Activated naive CD4-positive, alpha-beta T cell treated with Interleukin-2 at 50 U/mL for 16 hours (primary cell): ENCODE results near the gene NKAIN1.
"Not testable (repeated sequence)": the region's sequence is repeated elsewhere in the genome, so short reads cannot be mapped to it uniquely, and the experiment has no call there.

Experiments used
- DNase-seq: peaks from one replicate; pipeline ENCODE4 v3.0.0-alpha.2; 2020

Gene NKAIN1

DNA sequence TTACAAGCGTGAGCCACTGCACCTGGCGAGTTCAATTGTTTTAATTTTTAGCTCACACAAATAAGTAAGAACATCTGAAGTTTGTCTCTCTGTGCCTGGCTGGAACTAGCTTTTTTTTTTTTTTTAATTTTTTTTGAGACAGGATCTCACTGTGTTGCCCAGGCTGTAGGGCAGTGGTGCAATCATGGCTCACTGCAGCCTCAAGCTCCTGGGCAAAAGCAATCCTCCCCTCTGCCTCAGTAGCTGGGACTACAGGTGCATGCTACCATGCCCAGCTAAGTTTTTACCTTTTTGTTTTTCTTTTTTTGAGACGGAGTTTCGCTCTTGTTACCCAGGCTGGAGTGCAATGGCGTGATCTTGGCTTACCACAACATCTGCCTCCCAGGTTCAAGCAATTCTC, 7.9 kb downstream of the NKAIN1 start:
- no peak for DNase-seq

GRCh38 chr1:31230378-31230777, 9.3 kb downstream of the NKAIN1 start:
- no peak for DNase-seq

DNA sequence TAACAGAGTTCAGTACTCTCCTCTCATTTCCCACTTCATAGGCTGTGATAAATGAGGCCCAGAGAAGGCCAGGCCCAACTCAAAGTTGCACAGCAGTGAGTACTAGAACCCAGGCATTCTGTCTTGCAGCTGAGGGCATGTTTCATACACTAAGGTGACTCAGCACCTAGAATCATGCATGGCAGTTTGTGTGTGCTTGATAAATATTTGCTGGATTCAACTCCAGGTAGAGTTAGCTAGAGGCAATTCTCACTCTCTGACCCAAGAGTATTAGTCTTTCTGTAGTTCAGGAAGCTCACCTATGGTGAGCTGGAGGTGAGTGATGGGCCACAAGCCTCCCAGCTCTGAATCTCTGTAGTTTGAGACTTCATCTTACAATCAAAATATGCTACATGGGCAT, 10.7 kb downstream of the NKAIN1 start:
- no peak for DNase-seq

DNA sequence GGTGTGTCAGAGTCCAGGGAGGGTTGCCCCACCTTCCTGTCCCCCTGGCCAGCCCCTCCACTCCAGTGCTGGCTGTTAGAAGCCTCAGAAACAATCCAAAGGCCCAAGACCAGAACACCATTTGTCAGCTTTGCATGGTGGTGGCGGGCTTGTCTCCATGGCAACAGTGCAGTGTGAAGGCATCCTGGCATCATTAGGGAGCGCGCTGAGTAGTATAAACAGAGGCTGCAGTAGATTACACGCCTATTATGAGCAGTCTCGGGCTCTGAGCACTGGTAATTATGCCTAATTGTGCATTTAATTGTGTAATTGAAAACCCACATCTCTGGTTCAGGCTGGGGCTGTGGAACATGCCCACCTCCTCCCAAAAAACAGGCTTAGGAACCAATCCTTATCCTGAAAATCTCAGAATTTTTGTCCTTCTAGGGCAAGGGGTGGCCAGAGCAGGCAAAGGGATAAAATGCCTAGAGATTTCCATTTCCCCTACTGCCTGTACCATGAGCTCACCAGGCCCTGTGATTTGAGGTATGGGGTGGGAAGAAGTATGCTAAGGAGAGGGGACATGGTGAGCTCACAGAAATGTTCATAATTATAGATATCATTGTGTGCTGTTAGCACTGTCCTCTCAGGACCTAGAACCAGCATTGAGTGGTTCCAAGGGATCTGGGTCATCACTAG, 11.7 kb downstream of the NKAIN1 start:
- DNase-seq: no peak

DNA sequence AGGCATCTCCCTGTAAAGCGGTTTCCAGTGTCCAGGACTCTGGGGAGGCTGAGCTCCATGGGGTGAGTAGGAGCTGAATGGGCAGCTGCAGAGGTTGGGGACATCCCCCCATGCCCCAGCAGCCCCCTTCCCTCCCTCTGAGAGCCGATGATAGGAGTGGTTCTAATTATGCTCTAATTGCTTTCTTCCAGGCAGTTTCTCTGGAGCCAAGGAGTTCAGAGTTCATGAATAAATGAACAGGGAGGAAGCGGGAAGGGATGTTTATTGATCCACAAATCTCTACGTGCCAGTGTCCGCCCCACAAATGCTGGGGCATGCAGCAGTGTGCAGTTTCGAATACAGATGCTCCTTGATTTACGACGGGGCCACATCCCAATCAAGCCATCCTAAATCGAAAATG, 15.6 kb downstream of the NKAIN1 start:
- DNase-seq: no peak

DNA sequence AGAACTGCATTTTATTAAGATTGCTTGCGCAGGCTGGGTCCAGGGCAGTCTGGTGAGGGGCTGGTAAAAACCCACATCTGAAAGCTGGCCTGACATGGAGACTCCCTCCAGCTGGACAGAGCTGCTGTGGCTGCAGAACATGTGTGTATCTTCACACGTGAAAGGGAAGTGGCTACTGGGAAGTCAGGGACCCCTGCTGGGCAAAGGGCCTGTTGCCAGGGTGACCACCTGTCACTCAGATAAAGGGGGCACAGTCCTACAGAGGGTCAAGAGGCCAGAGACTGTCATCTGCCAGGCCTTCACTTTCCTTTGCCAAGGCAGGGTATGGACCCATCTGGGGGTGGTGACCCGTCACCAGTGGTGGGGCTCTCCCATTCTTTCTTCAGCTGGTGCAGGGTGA, 17.5 kb downstream of the NKAIN1 start:
- DNase-seq: no peak

DNA sequence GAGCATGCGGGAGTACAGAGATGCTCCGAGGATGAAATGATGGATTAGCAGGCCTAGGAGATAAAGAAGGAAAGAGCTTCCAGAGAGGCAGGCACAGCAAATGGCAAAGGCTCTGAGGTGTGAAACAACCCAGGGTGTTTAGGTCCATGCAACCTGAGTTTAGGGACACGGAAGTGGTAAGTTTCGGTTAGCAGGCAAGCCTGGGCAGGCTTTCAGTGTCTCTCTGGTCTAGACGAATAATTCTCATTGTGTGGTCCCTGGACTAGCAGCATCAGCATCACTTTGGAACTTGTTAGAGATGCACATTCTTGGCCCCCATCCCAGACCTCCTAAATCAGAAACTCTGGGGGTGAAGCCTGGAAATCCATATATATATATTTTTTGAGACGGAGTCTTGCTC, 18.6 kb downstream of the NKAIN1 start:
- no peak for DNase-seq

DNA sequence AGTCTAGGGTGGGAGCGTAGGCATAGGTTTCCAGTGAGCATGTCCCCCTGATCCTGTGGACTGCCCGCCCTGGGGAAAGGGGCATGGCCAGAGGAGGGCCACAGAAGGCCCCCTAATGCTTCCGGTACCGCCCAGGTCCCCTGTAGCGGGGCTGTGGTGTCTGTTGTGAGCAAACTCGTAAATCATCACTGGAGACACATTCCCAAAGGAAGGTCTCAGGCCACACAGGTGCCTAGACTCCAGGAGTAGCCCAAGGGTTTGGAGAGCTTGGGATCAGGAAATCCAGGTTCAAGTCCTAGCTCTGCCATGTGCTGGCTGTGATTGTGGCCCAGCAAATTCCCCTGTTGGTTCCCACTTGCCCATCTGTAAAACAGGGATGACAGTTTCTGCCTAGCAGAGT, 20.2 kb downstream of the NKAIN1 start:
- no peak for DNase-seq

GRCh38 chr1:31218705-31219104, 21.0 kb downstream of the NKAIN1 start:
- no peak for DNase-seq

DNA sequence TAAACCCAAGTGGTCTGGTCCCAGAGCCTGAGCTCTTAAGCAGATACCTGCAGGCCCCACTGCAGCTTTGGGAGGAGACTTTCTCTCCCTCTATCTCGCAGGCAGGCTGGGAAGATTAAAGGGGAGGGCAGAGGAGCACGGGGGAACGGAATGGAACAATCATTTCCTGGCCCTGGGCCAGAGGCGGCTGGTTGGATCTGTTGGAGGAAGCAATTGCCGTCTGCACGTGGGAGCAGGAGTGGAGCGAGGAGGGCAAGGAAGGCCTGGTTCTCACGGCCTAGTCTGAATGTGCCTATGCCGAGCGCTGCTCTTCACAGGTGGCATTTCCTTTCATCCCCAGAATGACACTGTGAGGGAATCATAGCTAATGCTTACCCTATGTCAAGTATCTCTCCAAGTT, 23.7 kb downstream of the NKAIN1 start:
- DNase-seq: no peak

DNA sequence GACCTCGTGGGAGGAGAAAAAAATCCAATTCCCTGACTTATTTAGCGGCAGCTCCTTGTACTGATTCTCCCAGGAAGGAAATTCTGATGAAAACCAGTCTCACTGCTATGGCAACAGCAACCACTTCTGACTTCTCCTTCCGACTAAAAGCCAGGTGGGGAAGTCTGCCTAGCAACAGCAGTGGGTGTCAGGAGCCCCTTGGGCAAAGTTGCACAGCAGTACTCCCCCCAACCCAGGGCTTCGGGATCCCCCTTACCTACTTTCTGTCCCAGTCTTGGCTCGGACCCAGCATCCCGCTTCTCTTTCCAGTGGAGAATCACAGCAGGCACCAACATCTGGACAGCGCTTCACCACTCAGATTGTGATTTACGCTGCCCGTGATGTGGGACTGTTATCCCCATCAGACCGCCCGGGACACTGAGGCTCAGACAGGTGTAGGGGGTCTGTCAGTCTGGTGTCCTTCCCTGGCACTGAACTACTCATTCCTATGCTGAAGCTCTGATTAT, 24.6 kb downstream of the NKAIN1 start:
- DNase-seq: no peak

DNA sequence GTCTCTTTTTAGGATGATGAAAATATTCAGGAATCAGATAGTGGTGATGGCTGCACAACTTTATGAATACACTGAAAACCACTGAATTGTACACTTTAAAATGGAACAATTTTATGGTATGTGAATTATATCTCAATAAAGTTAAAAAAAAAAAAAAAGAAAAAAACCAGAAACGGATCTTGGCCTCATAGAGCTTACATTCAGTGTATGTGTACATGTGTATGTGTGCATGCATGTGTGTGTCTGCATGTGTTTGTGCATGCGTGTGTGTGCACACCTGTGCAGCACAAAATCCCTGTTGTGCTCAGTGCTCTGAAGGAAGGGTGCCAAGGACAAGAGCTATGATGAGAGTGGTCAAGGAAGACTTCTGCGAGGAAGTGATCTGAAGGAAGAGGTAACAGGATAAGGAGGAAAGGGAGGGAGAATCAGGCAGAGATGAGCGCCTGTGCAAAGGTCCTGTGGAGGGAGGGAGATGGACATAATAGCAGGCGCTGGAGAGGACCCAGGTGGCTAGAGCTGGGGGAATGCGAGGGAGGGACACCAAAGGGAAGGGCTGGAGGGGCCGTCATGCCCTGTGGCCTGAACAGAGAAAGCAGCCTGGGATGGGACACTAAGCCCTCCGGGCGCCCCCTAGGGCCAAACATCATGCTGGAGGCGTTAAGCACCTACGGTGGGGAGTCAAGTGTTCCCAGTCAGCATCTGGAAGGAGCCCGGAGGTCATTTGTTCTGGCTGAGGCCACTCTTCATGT, 25.2 kb downstream of the NKAIN1 start:
- no peak for DNase-seq

DNA sequence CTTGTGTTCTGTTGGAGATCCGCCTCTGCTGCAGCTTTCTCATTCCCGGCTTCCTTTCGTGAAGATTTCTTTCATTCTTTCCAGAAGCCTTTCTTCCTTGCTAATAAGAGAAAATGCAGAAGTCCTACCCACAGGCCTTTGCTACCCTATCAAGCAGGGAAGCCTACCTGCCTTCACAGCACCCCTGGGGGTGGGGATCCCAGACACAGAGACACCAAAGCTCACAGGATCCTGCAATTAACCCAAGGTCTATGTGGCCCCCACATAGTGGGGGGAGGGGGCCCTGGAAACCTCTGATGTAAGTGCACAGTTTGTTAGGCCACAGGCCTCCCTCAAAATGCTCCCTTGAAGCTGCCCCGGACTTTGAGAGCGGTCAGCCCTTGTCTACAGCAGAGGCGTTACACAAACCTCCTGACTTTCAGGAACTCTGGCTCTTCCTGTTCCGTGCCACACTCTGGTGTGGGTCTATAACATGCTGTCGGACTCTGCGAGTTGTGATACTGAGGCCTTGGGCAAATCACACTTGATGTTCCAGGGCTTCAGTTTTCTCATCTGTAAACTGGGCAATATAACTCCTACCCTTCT, 31.2 kb downstream of the NKAIN1 start:
- DNase-seq: no peak

DNA sequence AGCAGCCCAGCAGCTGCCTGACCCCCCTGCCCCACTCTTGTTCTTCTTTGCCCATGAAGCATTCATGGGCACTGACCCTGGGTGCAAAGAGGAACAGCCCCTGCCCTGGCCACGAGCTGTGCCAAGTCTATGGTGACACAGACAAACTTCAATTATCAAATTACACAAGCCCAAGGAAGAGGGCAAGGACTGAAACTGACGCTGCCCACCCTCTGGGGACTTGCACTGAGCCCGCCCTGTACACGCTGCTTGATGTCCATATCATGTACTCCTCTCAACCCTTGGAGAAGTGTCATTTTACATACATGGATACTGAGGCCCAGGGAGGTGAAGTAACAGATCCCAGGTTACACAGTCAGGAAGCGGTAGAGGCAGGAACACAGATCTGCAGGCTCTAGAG, 32.1 kb downstream of the NKAIN1 start:
- no peak for DNase-seq

GRCh38 chr1:31207046-31207445, 32.6 kb downstream of the NKAIN1 start:
- no peak for DNase-seq

- DNase-seq: no peak
Measured at GRCh38 chr1:31203215-31203614, 36.5 kb downstream of the NKAIN1 start.

GRCh38 chr1:31201931-31202360, 37.7 kb downstream of the NKAIN1 start:
- no peak for DNase-seq

DNA sequence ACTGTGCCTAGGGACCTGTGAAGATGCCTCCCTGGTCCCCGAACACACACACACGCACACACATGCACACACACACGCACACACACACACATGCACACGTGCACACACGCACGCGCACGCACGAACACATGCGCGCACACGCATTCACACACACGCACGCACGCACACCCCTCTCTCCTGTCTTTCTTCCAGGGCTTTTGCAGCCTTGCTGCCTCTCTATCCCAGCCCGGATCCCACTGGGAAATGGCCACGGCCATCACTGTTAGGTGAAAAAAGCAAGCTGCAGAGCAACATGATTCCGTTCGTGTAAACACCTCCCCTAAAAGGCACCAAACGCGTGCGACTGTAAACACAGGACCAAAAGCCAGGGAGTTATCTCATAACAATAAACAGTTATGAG, 39.7 kb downstream of the NKAIN1 start:
- no peak for DNase-seq

- no peak for DNase-seq
Measured at GRCh38 chr1:31199236-31199790, 40.4 kb downstream of the NKAIN1 start.

- no peak for DNase-seq
Measured at GRCh38 chr1:31198600-31198999, 41.1 kb downstream of the NKAIN1 start.

DNA sequence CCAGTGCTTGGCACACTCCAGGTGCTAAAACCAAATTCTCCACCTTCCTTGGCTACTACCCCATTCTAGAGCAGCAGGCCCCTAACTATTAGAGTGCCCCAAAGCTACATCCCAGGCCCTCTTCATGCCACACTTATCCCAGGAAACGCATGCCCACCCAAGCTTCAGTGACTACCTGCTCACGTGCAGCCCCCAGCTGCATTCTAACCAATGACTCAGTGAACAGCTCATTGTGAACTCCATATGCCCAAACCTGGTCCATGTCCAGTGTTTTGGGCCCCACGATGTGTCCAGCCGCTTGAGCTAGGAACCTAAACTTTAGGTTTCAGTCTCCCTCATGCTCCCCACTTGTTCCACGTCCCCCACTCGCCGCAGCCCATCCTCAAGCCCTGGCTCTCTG, 41.5 kb downstream of the NKAIN1 start:
- DNase-seq: no peak

GRCh38 chr1:31196685-31197084, 43.0 kb downstream of the NKAIN1 start:
- DNase-seq: no peak

DNA sequence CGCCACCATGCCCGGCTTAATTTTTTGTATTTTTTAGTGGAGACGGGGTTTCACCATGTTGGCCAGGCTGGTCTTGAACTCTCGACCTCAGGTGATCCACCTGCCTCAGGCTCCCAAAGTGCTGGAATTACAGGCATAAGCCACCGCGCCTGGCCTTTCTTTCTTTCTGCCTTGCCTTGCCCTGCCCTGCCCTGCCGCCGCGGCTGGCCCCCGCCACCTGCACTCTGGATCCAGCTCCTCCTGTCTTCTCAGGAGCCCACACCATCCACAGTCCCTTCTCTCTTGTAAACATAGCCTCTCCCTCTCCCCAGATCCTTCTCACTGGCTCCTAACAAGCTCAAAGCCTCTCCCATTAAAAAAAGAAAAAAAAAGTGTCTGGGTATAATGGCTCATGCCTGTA, 44.4 kb downstream of the NKAIN1 start:
- not testable (repeated sequence) for DNase-seq

- DNase-seq: no peak
Measured at GRCh38 chr1:31193729-31194128, 46.0 kb downstream of the NKAIN1 start.
